HG03108 (cell line): ENCODE measurements around the gene ANKRD65.

Source experiments
- ATAC-seq: cut with Tn5 transposase; IDR thresholded peaks from one replicate; pipeline ENCODE4 v1.9.1; 2021; ENCODE audit warnings: moderate library complexity; ENCODE audit not compliant: unreplicated experiment

The ANKRD65 gene

DNA sequence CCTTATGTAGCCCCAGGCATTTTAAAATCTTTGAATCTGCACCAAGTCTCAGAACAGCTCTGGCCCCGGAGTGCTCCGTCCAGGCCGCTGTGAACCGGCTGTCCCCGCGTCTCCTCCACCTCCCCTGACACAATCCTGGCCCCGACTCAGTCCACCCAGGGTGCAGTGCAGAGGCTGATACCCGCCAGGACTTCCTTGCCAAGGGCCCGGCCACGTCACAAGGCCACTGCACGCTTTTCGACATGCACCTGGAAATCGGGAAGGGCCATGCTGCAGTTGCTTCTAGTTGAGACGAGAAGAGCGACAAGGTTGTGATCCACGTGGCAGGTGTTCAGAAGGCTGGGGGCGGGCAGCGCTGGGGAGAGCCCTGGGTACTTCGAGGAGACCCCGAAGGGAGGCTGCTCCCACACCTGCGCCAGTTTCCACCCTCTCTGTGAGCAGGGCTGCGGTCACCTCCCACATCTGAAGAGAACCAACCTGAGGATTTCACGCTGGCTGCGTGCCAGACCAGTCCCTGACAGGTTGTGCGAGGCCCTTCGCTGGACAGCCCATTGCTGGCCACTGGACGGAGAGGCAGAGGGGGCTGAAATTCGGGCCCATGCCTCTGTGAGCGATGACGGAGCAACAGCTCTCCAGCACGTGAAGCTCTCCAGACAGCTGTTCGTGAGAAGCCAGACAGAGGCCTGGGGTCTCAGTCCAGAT, 21.1 kb upstream of the ANKRD65 start:
- ATAC-seq: no peak

DNA sequence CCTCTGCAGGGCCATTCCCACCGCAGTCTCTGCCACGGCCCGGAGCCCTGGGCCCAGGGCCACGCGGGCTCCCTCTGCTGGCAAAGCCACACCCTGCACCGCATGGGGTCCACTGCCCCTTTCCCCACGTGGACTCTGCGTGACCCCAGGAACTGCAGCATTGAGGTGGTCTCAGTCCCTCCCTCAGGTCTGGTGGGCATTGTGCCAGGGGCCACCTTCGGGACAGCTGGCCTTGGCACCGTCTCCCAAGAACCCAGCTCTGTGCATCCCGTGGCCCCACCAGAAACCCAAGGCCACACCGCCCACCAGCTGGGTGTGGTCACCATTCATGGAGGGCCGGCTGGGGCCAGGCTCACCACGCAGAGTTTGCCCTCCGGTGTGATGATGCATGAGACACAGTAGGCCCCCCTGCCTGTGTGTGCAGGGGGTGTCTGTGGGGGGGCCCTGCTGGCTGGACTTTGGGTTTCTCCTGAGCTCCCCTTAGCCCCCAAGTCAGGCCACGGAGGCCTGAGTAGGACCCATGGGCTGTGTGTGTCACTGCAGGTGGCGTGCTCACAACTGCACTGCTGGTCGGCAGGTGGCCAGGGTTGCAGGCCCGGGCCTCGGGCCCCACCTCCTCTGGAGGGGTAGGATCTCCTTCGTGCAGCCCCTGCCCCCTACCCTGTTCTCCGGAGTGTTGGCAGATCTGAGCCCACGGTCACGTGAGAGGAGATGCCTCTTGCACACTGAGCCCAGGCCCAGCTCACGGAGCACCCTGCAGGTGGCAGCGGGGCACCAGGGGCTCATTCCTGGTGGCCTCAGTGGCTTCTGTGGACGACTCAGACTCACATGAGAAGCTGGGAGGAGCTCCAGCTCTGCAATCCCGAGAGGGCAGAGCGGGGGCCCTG, 20.2 kb upstream of the ANKRD65 start:
- ATAC-seq: no peak

DNA sequence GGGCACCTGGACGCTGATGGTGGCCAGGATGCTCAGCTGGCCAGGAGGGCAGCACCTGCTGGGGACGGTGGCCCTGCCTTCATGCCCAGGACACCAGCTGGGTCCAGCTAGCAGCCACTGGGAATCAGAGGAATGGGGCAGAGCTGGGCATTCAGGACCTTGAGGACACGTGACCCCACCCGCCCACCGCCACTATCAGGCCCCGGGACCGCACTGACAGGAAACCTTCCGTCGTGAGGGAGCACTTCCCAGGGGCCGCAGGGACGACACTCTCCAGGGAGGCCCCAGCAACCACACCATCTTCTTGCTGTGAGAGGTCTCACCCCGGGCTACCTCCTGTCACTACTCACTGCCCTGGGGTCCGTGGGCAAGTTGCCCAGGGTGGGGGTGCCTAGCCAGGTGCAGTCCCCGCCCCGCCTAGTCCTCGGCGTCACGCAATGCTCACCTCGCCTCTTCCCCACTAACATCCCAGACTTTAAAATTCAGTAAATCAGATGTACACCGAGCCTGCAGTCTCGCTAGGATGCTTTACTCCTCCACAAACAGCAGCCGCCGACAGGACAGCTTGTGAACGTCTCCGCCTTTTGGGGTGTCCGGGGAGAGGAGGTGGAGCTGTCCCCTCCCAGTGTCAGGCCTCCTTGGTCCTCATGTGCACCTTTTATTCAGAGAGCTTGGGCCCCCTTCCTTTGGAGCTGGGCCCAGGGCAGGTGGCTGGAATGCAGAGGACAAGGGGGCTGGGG, 19.4 kb upstream of the ANKRD65 start:
- ATAC-seq: no peak

DNA sequence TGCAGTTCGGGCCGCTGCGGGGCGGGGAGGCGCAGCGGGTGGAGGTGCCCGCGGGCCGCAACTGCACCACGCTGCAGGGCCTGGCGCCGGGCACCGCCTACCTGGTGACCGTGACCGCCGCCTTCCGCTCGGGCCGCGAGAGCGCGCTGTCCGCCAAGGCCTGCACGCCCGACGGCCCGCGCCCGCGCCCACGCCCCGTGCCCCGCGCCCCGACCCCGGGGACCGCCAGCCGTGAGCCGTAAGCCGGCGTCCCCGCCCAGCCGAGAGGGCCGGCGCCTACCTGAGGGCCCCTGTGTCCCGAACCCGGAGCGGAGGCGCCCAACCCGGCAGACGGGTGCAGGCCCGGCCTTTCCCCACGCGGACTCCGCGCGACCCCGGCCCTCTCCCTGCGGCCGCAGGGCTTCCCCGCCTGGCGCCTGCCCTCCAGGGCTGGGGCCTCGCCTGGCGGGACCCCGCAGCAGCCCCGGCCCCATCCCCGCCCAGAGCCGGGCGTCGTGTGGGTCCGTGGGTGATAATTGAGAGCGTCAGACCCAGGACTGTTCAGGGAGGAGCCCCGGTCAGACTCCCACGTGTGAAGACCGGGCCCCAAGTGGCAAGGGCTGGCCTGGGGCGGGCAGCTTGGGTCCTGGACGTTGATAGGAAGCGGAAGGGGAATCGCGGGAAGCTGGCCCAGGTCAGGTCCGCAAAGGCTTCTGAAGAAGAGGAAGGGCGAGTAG, 18.6 kb upstream of the ANKRD65 start:
- ATAC-seq: no peak

DNA sequence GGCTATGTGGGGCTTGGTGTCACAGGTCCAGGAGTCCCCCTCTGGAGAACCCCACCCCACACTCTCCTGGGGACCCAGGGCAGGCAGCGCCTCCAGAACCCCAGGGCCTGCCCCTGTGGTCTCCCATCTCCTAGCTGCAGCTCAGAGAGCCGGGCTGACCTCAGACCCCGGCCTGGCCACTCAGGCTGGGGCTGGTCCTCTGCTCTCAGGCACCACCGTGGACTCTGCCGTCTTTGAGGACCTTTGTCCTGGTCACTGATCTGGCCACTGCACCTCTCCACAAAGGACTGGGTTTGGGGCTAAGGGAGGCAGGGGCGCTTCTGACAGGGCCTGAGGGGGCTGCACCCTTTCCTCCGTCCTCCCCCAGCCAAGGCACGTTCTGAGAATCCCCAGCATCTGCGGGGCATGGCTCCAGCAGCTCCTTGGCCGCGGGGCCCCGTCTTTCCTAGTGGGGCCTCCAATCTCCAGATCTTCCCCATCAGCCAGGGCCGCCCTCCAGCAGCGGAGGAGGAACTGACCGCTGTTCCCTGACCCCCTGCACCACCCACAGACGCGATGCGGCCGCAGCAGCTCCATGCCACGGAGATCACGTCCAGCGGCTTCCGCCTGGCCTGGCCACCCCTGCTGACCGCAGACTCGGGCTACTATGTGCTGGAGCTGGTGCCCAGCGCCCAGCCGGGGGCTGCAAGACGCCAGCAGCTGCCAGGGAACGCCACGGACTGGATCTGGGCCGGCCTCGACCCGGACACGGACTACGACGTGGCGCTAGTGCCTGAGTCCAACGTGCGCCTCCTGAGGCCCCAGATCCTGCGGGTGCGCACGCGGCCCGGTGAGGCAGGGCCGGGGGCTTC, 17.7 kb upstream of the ANKRD65 start:
- ATAC-seq: no peak

DNA sequence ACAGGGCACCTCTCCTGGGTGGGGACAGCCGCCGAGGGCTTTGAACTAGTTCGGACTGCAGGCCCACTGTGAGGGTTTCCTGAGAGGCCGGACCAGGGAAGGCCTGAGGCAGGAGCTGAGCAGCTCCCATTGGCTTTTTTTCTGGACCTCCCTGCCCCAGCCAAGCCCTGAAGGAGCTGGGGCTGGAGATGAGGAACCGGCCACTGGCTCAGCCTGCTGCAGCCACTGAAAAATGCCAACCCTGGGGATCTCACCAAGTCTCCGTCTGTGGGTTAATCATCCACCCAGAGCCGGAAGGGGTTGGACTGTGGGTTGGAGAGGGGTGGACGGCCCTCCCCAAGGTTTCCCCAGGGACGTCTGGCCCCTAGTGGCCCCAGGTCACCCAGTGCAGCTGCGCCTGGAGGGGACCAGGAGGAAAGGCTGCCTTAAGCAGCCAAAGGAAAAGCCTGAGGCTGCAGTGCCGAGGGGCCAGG, 16.9 kb upstream of the ANKRD65 start:
- ATAC-seq: peak; percentile 42

DNA sequence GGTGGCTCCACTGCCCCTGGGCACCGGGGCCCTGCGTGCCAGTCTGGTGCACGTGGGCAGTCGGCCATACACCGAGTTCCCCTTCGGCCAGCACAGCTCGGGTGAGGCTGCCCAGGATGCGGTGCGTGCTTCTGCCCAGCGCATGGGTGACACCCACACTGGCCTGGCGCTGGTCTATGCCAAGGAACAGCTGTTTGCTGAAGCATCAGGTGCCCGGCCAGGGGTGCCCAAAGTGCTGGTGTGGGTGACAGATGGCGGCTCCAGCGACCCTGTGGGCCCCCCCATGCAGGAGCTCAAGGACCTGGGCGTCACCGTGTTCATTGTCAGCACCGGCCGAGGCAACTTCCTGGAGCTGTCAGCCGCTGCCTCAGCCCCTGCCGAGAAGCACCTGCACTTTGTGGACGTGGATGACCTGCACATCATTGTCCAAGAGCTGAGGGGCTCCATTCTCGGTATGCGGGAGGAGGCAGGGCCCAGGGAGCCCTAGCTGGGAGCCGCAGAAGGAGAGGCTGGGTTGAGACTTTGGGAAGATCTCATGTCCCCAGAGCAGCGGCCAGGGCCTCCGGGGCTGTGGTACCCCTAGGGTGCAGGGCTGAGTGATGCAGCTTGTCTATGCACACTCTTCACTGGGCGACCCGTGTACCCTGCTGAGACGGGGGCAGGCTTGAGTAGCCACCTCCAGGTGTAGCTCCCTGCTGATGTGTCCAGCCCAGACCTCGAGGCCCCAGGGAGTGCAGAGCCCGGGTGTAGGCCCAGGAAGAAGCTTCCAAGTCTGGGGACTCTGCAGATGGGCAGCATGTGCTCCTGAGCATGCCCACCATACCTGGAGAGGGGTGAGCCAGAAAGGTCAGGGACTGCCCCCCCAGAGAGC, 16.2 kb upstream of the ANKRD65 start:
- ATAC-seq: no peak

DNA sequence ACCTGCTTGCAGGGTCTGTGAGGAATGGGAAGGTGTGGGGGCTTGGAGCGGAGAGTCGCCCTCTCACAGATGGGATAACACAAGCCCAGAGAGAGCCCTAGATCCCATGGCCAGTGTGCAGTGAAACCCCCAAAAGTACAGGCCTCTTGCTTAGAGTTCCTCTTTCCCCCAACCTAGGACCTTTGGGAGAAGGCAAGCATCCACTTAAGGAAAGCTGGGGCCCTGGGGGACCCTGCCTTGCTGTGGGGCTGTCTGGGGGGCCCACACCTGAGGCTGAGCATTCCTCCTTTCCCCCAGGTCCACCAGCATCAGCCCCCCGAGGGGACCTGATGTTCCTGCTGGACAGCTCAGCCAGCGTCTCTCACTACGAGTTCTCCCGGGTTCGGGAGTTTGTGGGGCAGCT, 15.6 kb upstream of the ANKRD65 start:
- no peak for ATAC-seq

DNA sequence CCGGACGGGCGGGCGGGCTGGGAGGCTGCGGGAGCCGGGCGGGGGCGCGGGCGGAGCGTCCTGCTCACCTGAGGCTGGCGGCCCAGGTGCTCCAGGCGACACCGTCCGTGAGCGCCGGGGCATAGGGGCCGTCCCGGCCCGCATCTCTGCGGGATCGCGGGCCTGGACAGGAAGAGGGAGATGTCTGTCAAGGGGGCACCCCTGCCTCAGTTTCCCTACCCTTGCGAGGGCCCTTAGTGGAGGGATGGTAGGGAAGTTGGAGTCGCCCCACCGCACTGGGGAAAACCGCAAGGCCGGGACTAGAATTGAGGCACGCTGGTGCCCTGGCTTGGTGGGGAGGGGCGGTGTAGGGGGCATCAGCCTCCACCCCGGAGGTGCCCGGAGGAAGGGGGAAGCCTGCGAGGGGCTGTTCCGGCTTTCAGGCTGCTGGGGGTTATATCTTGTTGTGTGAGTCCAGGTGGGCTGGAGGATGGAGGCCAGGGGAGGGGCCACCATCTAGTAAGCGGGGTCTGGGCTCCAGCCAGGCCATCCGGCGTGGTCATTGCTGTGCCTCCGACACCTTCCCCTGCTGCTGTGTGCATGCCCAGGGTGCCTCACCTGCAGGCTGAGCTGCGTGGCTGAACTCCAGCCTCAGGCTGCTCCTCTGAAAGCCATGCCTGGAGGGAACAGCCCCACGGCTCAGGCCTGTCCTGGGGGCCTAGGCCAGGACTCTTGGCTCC, 15.0 kb upstream of the ANKRD65 start:
- ATAC-seq: no peak

DNA sequence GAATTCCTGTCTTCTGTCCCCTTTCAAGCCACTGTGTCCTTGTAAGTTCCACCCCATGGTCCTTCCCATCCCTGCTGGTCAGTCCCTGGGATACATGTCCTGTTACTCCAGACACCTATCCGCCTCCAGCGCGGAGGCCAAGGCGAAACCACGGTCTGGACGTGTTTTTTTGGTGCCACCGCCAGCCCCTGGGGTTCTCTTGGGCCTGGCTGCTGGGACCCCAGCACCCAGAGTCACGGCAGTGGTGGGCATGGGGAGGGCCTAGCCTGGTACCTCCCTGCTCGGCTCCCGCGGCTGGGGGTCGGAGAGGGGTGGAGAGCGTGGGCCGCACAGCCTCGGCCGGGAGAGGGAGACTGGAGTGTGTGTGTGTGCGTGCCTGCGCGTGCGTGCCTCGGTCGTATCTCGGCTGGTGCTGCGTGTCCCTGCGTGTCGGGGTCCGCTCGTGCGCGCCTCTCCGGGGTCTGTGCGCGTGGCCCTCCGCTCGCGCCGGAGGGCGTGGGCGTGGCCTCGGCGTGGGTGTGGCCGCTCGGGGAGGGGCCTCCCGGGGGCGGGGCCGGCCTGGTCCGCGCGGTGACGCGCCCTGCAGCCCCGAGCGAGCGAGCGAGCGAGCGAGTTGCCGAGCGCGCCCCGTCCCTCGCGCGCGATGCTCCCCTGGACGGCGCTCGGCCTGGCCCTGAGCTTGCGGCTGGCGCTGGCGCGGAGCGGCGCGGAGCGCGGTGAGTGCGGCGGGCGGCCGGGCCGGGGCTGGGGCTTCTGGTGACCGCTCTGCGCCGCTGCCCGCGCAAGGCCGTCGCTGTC, 14.2 kb upstream of the ANKRD65 start, which contains the start of gene VWA1:
VWA1 (plus strand) TSS at position 585 of the 798 bp plus-strand sequence; CDS start at position 644, 59 bp downstream.
- no peak for ATAC-seq

DNA sequence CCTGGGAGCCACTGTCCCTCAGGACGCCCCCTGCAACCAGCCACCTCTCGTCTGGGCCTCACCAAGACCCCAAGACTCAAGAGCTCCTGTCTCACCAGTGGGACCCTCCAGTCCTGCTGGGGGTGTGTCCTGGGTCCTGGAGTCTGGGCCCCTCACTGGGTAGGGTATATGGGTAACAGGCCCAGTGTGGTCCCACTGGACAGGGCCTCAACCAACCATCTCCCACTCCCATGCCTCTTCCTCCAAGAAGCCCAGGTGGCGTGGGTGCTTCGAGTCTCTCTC, 13.7 kb upstream of the ANKRD65 start:
- ATAC-seq: no peak

DNA sequence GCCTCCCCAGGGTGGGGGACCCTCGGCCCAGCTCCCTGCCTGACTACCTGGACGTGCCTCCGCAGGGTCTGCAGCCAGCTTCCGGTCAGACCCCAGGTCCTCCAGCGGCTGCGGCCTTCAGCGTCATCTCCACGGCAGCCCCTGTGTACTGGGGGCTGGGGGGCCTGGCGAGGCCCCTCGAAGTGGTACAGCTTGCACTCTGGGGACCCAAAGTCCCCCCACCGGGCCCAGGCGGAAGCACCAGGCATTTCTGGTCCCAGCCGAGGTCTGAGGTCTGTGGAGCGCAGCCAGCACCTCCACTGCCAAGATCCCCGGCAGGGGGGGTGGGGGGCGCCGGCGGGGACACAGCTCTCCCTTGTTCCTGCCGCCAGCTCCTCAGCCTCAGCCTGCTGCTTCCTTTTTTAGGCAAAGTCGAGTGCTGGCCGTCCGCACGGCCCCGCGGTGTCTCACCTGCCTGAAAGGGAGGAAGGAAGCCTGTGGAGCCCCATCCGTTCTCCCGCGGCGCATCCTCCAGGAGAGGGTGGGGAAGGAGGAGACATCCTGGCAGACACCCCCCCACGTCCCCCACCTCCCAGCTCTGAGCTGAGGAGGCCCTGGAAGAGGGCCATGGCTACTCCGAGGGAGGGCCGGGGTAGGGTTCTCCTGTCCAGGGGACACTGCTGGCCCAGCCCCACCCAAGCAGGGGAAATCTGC, 13.2 kb upstream of the ANKRD65 start:
- ATAC-seq: no peak

DNA sequence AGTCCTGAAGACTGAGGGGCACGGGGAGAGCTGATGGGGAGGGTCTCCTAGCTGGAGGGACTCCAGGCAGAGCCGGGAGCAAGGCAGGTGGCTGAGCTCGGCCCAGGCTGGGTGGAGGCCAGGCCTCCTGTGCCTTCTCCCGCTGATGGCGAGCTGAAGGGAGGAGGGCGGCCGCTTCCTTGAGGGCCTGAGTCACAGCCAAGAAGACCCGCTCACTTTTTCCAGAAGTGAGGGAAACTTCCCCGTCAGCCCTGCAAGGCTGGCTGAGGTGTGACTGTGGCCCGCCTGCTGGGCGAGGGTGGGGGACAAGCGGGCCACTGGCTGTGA, 12.7 kb upstream of the ANKRD65 start:
- no peak for ATAC-seq

DNA sequence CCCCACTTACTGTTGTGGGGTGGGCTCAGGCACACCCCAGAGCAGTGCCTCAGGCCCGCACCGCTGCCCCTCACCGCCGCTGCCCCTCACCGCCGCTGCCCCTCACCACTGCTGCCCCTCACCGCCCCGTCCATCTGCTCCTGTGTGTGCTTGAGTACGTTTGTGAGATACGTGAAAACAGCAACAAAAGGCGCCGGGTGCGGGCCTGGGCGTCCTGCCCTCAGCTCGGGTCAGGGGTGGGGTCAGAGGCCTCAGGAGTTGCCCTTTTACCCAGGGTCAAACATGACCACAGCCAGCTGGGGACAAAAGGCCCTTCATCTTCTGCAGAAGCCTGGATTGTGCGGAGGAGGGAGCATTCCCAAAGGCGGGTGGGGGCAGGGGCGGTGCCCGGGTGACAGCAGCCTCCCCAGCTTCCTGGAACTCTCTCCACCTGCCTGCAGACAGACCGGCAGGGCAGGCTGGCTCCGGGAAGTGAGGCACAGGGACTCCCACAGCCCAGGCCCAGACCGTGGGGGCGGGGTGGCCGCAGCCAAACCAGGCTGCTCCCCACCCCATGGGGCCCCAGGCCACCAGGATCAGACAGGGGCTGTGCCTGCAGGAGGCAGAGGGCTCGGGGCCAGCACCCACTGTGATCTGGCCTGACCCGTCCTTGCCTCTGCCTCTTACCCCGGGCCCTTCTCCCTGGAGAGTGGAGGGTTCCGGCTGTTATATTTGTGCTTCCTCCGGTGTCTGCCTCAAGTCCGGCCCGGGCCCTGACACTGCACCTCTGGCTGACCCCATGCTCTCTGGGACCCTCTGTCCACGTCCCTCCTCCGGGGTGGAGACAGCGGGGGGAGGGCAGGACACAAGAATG, 12.1 kb upstream of the ANKRD65 start:
- no peak for ATAC-seq

DNA sequence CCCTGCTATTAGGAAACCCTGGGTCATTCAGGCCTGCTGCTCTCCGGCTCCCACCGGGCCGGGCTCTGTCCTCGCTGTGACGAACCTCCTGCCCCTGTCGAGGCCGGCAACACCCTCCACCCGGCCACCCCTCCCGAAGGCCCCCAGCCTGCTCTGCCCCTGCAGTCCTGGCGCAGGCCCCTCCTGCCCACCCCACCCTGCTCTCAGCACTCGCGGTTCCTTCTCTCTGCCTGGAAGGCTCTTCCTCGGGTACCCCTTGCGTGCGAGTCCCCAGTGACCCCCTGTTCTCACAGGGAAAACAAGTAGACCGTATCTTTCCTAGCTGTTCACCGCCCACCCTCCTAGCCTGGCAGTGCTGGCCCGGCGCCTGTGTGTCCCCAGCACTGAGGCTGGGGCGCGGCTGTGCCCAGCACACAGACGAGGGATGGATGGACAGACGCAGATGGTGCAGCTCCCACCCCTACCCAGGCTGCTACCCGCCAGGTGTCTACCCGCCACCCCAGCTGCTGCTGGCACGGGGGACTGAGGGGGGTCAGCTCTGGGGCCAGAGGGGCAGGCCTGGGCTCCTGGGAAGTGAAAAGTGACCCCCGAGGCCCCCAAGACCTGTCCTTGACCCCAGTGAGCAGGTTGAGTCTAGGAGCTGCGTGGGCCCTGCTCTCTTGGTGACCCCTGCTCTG, 11.3 kb upstream of the ANKRD65 start:
- no peak for ATAC-seq

DNA sequence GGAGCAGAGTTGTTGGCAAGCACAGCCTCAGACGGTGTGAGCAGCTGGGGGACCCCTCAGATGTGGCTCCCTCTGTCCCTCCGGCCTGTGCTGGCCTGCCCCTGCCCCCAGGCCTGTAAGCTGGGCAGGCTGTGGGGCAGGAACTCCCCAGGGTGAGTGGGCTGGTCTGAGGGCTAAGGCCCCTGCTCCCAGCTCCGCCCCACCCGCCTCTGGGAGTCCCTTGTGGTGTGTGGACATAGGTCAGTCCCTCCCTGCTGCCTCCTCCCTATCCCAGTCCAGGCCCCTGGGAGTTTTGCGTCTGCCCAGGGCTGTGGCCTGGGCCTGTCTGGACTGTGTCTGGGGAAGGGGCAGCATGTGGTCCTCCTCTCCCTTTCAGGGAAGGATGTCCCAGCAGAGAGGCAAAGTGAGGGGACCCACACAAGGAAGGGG, 10.8 kb upstream of the ANKRD65 start:
- ATAC-seq: no peak
